DND-41 (cell line): ENCODE measurements around the gene TRUB2.

ENCODE experiments used
- ATAC-seq: fragments of 200-7000 bp; cut with Tn5 transposase; 3 replicates; pipeline ENCODE4 v1.9.1; 2021; ENCODE audit warnings: low read depth; ENCODE audit not compliant: insufficient read depth
- DNase-seq: peaks from one replicate; pipeline ENCODE4 v3.0.0-alpha.2; 2020
- H2AFZ ChIP-seq: 2 replicates; pipeline ENCODE4 v1.6.0; 2012; ENCODE audit warnings: low read depth, low read length
- H3K27ac ChIP-seq: 2 replicates; pipeline ENCODE4 v1.5.1; 2012; ENCODE audit warnings: low read length, inconsistent platforms
- H3K27me3 ChIP-seq: fragments of 200-600 bp; sonication (generic); 2 replicates; pipeline ENCODE4 v1.6.0; 2012; ENCODE audit warnings: low read length, mild to moderate bottlenecking, inconsistent platforms; ENCODE audit not compliant: insufficient read depth, poor library complexity
- H3K36me3 ChIP-seq: 2 replicates; pipeline ENCODE4 v1.5.1; 2012; ENCODE audit warnings: low read length, inconsistent platforms; ENCODE audit not compliant: insufficient read depth
- H3K4me1 ChIP-seq: 2 replicates; pipeline ENCODE4 v1.5.1; 2012; ENCODE audit warnings: mild to moderate bottlenecking, low read length; ENCODE audit not compliant: insufficient read depth
- H3K4me2 ChIP-seq: 2 replicates; pipeline ENCODE4 v1.6.0; 2012; ENCODE audit warnings: mild to moderate bottlenecking, moderate library complexity, low read length, inconsistent platforms; ENCODE audit not compliant: insufficient read depth
- H3K4me3 ChIP-seq, 2 experiments: fragments of 200-600 bp in 1 of 2; shearing (Covaris generic) in 1 of 2; 2 replicates each; pipeline ENCODE4 v1.5.1; 2012 to 2016; ENCODE audit warnings: inconsistent platforms in 2 of 2, low read length in 2 of 2, mild to moderate bottlenecking in 2 of 2, low read depth in 1 of 2, moderate library complexity in 1 of 2
- H3K79me2 ChIP-seq: 2 replicates; pipeline ENCODE4 v1.6.0; 2012; ENCODE audit warnings: low read length, inconsistent platforms; ENCODE audit not compliant: insufficient read depth
- H3K9ac ChIP-seq: 2 replicates; pipeline ENCODE4 v1.6.0; 2012; ENCODE audit warnings: low read depth, mild to moderate bottlenecking, inconsistent platforms, low read length, moderate library complexity
- H3K9me3 ChIP-seq: 2 replicates; pipeline ENCODE4 v1.5.1; 2012; ENCODE audit warnings: low read length, moderate library complexity, mild to moderate bottlenecking, inconsistent platforms; ENCODE audit not compliant: insufficient read depth, severe bottlenecking
- H4K20me1 ChIP-seq: 2 replicates; pipeline ENCODE4 v1.6.0; 2012; ENCODE audit warnings: low read length; ENCODE audit not compliant: insufficient read depth
- CTCF ChIP-seq: IDR thresholded peaks from 2 replicates; pipeline ENCODE4 v1.5.1; 2012; ENCODE audit warnings: borderline replicate concordance, low read length, moderate library complexity, mild to moderate bottlenecking; ENCODE audit not compliant: poor library complexity, severe bottlenecking; ENCODE audit errors: extremely low read depth
- EZH2 ChIP-seq: IDR thresholded peaks from 3 replicates; pipeline ENCODE4 v1.6.1; 2012; ENCODE audit warnings: borderline replicate concordance, low read depth, mild to moderate bottlenecking, moderate library complexity, low read length, inconsistent platforms; ENCODE audit not compliant: severe bottlenecking

TRUB2 gene

DNA sequence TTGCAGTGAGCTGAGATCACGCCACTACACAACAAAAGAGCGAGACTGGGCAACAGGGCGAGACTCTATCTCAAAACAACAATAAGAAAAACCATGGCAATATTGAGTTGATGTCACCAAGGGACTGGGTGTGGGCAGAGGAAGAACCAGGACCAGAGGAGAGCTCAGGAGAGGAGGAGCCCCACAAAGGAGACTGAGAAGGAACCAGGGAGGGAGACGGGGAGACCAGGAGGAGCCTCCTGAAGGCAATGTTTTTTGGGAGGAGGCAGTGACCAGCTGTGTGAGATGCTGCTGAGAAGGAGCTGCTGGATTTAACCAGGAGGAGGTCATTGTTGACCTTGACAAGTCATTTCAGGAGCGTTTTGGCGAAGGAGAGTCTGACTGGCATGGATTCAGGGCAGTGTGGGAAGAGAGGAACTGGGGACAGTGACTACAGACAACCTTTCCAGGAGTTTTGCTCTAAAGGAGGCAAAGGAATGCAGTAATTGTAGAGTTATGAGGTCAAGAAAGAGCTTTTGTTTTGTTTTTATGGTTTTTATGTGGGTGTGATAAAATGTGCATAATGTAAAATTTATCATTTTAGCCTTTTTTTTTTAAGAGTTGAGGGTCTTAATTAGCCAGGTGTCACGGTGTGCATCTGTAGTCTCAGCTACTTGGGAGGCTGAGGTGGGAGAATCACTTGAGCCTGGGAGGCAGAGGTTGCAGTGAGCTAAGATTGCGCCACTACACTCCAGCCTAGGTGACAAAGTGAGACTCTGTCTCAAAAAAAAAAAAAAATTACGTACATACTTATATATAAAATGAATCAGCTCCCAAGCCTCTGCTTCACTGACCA, 17.9 kb downstream of the TRUB2 start:
- Histone ChIP-seq H2AFZ (no peak overlapping the region), H3K27ac (no peak overlapping the region), H3K36me3 (peaks cover 3% of the 10 kb centered on the region; the same call in 1 of the 2 replicates), H3K79me2 (no peaks in the 10 kb centered on the region), H4K20me1 (no peaks in the 10 kb centered on the region), H3K4me3 (no peak overlapping the region), H3K9ac (no peak overlapping the region), H3K9me3 (no peaks in the 10 kb centered on the region), H3K4me1 (no peaks in the 10 kb centered on the region), H3K4me2 (no peak overlapping the region), H3K27me3 (no peaks in the 10 kb centered on the region)
- DNase-seq (no peak), ATAC-seq (no peak)
- no peak for TF ChIP-seq EZH2
- no peak for TF ChIP-seq CTCF

GRCh38 chr9:128298535-128299482, 23.4 kb downstream of the TRUB2 start:
- no peak overlapping the region for H3K4me2 ChIP-seq
- H2AFZ ChIP-seq = no peak overlapping the region
- H3K79me2 ChIP-seq = no peaks in the 10 kb centered on the region
- H3K27ac ChIP-seq = no peak overlapping the region
- ATAC-seq (no peak), DNase-seq (no peak)
- no peaks in the 10 kb centered on the region for H3K36me3 ChIP-seq
- H3K27me3 ChIP-seq = no peaks in the 10 kb centered on the region
- no peak overlapping the region for H3K9ac ChIP-seq
- H3K4me3 ChIP-seq = no peak overlapping the region
- no peaks in the 10 kb centered on the region for H4K20me1 ChIP-seq
- TF ChIP-seq EZH2 = no peak
- TF ChIP-seq CTCF = no peak
- peaks cover 3% of the 10 kb centered on the region; the same call in 1 of the 2 replicates for H3K4me1 ChIP-seq
- H3K9me3 ChIP-seq = no peaks in the 10 kb centered on the region

- no peak for TF ChIP-seq EZH2
- no peak for TF ChIP-seq CTCF
- no peaks in the 10 kb centered on the region for H3K9me3 ChIP-seq
- DNase-seq (no peak), ATAC-seq (no peak)
- H3K4me3 ChIP-seq = no peak overlapping the region
- H3K9ac ChIP-seq = no peak overlapping the region
- H2AFZ ChIP-seq = no peak overlapping the region
- H4K20me1 ChIP-seq = no peaks in the 10 kb centered on the region
- H3K4me2 ChIP-seq = no peak overlapping the region
- H3K36me3 ChIP-seq = no peaks in the 10 kb centered on the region
- no peaks in the 10 kb centered on the region for H3K27me3 ChIP-seq
- no peak overlapping the region for H3K27ac ChIP-seq
- H3K4me1 ChIP-seq = peaks cover 8% of the 10 kb centered on the region; the same call in 1 of the 2 replicates
- H3K79me2 ChIP-seq = no peaks in the 10 kb centered on the region
Measured at GRCh38 chr9:128297221-128297773, 24.9 kb downstream of the TRUB2 start.
